ENCODE measurements around the gene ASTN1.
"Not testable (repeated sequence)": the region's sequence is repeated elsewhere in the genome, so short reads cannot be mapped to it uniquely, and the experiment has no call there.

The ASTN1 gene

DNA sequence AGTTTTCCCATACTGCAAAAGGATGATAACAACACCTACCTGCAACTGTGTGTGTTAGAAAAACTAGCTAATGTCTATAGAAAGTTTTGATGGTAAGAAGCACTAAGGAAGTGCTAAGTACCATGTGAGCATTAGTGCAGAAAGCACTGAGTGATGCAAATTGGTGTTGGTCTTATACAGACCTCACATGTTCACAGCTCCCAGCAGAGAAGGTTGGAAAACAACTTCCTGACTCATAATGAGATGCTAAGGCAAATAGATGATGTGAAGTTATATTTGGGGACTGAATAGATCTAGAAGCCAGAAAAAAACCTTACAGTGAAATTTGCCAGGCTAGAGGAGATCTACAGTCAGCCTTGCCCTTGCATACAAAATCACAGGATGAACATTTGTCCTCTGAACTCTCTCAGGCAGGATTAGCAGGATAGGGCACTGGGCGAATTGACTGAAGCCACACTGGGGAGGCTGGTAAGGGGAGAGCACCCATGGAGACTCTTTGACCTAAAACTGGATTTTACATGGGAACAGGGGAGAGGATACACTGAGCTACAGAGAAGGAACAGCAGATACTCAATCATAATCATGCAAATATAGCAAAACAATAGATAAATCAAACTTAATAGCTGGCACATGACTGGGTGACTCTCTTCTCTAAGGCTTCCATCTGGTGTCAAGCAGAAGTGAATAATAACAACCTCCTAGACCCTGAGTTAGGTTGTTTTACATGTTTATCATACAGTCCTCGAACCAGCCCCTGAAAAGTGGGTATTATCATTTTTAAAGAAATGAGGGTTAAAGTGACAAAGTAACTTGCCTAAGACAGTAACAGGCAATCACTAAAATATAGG is 61.3 kb downstream of the ASTN1 start:
- DNase-seq, result no peak

DNA sequence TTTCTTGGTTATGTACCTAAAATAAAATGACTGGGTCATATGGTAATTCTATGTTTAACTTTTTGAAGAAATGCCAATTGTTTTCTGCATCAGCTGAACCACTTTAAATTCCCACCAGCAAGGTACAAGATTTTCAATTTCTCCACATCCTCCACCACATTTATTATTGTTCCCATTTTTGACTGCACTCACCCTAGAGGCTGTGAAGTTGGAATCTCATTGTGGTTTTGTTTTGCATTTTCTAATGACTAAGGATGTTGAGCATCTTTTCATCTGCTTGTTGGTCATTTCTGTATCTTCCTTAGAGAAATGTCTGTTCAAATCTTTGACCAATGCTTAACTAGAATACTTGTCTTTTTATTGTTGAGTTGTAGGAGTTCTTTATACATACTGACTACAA is 72.5 kb downstream of the ASTN1 start:
- DNase-seq, result no peak

DNA sequence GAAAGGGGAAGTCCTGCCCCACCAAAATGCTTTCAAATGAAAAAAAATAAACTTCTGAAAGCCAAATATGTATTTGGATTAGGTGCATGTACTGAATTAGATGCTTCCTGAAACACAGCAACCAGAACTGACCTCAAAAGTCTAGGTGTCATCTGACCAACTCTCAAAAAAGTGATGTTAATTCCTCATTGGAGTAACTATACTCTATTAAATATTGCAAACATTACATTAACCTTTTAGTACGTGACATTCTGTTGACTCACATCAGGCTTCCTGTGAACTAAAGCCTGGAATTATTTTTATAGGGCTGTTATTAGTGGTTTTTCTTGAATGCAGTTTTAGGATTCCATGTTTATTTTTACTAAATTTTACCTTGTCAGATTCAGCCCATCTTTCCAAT is 73.5 kb downstream of the ASTN1 start:
- DNase-seq, result no peak

DNA sequence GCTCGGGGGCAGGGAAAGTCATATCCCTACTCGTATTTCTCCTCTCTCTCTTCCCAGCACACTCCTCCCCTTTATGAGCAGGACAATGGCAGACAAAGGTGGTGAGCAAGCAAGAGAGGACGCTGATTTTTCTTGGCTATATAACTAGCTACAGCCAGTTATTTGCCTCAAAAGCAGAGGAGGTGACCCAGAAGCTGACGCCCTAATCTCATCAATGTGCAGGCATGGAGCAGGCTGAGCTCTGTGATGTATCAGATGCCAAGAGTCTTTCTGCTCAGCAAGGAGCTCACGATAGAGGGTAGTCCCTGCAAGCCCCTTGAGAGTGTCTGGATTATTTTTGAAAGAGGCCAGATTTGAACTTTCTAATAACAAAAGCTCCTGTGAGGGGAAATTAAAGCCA is 75.5 kb downstream of the ASTN1 start:
- no peak for DNase-seq

DNA sequence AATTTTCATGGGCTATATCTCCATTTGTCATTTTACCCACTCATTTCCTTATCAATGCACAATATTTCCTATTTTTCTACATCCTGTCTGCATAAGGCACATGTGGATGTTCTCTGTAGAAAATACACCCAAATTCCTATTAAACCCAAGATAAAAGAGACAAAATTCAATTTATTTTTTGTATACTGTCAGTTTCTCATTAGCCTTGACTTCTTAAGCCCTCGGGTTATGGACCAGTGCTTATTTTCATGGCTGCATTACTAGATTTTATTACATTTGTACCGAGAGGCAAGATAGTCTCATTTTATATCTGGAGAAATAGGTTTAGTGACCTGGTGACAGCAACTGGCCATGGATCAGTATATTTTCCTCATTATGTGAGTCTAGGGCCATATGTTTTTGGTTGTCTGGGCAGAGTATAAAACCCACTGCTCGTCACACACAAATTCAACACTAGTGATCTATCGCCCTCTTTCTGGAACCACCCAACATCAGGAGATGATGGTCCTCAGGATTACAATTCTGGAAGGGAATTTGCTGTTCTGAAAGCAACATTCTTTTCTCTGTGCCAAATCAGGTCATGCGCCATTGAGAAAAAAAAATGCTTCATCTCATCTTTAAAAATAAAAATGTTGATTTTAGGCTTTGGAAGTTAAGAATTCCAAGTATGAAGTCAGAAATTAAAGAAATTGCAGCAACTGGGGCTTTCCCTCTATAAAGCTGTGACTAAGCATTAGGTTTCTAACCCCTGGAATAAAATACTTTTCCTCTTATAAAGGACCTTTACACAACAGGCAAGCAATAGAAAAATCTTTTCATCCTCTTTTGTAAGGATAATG is 81.4 kb downstream of the ASTN1 start:
- DNase-seq, result no peak

DNA sequence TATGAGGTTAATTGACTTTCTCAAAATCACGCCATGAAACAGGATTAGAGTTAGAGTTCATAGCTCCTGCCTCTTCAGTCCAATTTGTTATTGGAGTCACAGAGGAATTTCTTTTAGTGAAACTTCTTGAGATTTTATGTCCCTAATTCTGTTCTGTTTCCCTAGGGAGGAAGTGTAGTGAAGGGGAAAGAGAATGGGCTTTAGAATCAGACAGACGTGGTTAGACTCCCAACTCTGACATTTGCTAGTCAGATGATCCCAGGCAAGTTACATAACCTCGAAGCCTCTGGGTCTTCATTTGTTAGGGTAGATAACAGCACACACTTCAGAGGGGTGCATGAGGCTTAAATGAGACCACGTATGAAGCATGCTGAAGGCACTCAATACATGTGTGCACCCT is 83.9 kb downstream of the ASTN1 start:
- no peak for DNase-seq

DNA sequence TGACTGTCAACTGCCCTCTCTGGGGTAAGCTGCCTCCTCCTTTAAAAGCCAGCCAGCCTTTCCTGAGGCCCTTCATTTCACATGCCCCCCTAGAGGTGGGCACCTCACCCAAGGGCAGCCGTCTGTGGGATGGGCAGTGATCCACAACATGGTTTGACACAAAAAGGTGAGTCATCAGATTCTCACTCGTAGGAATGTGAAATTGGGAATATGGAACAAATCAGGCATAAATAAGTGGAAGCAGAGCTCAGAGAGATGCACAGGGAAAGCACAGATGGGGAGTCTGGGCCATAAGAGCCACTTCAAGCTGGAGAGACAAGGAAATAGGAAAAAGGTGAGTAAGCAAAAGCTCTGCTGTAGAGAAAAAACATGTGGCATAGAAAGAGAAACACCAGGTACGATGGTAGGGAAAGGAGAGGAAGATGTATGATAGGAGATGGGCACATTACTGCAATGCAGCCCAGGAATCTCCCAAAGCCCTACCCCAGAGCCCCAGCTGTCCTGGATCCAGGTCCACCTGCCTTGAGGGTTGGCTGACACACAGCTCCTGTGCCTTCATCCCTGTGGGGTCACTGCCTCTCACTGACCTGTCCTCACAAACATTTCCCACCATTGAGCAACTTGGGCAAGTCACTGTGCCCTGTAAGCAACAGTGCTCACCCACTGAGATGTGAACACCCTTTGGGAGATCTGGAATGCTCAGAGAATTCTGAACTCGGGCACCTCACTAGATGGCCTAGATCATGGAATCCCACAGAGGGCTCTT is 86.6 kb downstream of the ASTN1 start:
- no peak for DNase-seq

DNA sequence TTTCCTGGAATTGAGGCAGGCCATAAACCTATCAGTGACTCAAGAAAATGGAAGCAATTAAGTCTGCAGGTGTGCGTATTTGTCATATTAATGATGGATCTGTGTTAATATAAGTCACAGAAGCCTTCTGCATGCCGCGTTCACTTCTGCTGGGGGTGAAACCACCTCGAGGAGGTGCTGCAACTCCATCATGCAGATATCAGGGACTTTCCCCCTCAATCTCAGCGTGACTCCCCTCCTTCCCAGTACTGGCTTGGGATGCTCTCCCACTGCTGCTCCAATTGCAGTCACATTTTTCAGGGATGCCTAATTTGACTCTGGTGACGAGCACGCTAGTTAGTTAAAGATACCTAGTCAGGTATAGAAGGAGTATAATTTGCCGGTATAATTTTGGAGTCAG is 87.5 kb downstream of the ASTN1 start:
- no peak for DNase-seq

DNA sequence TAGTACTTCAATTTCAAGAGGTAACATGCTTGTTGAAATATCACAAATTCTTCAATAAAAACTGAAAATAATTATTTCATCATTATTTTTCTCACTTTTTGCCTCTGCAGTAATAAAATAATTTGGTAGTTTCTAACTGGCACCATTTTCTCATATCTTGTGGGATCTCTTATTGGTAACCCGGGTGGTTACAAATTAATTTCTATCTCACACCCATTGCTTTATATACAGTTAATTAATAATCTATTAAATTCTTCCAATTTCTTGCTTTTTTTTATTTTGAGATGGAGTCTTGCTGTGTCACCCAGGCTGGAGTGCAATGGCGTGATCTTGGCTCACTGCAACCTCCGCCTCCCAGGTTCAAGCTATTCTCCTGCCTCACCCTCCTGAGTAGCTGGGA is 89.7 kb downstream of the ASTN1 start:
- DNase-seq, result not testable (repeated sequence)

DNA sequence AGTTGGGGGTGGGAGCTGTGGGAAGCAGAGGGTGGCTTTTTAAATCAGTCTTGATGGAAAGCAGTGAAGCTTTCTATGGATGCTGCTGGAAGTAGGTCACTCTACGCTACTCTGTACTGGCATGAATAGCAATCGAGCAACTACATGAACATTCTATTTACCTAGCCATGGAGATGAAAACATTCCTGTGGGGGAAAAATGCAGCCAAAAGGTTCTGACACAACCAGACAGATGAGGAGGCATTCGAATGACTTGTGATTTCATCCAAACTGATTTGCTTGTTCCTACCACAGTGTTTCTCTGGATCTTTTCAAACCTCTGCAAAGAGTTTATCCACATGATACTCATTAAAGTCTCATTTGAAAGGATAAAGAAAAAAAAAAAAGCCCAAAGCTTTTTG is 95.0 kb downstream of the ASTN1 start:
- DNase-seq, result no peak

DNA sequence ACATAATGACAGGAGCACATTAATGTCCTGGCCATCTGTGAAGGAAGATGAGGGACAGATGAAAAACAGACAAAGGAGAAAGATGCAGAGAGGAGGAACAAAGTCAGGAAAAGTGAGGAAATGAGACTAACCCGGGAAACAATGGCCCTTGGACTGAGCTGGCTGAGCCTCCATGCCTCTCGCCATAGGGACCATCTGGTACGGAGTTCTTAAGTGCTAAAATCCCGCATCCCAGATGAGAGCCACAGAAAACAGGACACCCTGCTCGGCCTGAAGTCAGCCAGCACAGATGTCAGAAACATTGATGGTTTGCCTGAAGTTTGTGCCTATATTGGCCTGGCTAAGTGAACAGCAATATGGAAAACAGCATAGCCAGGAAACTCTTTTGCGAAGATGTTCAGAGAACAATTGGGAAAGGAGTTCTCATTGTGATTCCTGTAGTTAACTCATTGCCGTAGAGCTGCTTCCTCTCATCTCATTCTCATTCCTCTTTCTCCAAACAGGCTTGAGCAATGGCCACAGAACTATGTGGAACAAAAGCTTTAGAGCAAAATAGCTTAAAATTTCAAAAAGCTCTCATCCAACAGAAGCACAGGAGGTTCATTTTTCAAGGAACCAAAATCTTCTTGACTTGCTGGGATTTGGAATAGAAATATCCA is 96.6 kb downstream of the ASTN1 start:
- no peak for DNase-seq

DNA sequence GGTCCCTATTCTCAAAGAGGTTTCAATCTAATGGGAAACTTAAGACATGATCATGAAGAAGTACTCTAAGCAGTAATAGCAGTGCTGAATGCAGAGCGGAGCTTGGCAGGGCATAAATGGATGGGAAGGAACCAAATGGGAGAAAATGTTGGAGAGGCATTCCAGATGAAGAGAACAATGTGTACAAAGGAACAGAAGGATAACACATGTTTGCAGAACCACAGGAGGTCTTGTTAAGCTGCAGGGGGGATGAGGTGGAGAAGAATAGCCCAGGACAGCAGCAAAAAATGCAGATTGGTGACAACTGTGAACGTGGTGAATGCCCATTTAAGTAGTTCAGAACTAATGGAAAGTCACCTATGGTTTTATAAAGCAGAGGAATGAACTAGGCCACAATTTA is 99.1 kb downstream of the ASTN1 start:
- no peak for DNase-seq

DNA sequence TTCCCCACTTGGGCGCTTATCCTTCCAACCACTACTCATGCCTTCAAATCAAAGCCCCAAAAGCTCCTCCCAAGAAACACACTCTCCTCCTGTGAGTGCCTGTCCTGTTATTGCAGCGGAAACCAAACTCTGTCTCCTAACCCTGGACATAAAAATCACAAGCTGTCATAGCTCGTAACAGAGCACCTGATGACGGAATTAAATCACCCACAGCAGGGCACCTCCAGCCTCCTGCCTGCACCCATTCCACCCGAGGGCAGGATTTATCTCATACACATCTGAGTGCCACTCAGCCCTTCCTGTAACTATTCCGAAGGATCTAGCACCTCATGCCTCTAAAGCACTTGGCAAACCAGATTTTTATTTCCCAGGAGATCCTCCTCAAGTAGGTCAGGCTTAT is 100.9 kb downstream of the ASTN1 start:
- no peak for DNase-seq

DNA sequence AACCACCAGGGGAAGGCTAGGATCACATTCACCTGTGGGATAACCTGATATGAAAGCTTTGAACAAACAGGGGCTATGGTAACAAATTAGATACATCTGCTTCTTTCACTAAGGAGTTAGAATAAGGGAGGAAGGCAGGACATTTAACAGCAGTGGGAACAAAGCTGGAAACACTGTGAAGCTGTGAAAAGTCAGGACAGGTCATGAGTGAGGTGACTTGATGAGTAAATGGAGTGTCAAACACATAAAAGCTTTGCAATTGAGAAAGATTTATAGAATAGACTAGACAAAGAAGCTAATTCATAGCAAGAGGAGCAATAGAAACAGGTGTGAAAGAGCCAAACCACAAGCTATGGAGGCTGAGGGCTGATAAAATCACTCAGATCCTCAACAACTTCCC is 110.0 kb downstream of the ASTN1 start:
- no peak for DNase-seq

DNA sequence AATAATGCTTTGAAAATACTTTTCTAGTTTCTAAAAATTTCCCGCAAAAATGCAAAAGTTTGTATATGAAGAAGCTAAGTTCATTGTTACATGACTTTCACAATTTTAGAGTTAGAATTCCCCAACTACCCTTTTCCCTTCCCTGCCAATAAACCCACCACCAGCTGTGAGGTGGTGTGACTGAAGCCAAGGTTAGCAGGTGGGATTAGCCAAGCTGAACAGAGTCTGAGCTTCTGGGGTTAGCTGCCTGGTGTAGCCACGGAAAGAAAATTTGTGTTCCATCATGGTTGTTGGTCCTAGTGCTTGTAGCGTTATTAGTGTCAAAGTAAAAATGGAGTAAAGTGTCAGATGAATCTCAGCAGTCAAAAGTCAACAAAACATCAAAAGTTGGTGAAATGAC is 110.9 kb downstream of the ASTN1 start:
- no peak for DNase-seq

DNA sequence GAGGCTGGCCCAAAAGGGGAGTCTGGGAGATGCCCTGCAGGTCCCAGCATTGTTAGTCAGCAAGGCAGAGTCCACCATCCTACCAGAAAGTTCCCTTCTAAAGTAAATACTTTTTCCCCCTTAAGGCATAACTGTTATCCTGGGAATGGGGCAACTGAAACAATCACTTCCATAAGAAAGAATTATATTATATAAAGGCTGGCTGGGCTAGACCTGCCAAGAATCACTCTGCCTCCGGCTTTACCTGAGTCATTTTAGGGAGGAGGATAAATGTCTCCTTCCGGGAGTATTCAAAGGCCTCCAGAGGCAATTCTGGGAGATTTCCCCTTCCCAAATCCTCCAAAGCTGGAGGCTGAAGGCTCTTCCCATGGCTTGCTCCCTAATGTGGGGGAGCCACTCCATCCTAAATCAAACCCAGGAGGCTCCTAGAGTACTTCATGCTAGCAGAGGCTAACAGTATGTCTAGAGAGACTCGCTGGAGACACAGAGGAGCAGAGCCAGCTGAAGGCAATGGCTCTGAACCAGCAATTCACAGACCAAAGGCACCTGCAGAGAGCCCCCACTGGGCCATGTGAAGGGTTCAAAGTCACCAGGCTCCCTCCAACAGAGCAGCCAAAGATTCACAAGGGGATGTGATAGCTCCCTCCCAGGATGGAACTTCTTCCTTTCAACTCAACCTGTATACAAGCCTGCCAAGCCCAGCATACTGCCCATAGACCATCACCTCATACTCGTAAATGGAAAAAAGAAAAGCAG is 116.0 kb downstream of the ASTN1 start:
- DNase-seq, result no peak

DNA sequence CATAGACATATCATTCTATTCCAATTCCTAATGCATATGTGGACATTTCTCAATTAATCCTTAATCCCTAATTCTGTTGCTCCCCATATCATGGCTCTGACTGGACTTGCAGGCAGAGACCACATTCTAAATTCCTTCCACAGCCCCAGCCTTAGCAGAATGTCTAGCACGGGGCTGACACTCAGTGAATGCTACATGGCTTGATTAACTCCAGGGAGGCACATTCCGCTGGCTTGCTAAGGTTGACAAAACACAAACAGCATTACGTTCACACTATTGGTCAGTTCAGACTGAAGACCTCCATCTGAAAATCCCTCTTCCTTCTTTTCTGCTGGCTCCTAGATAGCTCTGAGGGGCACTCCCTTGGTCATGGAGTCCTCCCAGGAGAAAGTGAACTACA is 119.4 kb downstream of the ASTN1 start:
- no peak for DNase-seq

DNA sequence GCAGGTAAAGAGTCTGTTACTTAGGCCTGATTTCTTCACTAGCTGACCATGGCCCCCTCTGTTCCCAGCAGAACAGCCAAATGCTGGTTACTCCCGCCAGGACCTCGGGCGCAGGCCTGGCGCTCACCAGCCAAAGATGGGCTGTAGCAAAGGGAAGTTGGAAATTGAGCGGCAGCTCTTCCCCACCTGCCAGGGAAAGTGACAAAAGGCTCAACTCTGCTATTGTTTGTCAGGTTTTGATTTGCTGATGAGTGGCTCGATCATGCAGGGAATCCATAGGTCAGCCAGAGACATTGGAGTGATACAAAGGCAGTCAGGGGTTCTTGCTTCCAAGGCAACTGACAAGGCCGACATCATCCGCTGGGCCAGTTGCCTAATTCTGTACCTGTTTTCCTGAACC is 120.1 kb downstream of the ASTN1 start:
- no peak for DNase-seq

DNA sequence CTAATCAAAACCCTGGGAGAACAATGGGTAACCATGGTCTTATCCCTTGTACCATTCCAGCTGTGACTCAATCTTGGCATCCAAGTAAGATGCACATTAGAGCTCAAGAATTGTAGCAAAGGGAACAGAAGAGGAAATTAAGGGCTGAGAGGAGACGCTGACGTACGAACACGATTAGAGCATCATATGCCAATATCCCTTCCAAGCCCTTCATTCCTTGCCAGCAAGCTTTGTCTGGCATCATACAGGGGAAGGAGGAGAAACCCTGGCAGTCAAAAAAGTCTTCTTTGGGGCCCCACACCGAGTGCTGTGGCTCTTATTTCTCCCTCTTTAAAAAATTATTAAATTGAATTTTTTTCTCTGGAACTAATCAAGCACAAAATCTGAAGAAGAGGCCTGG is 120.9 kb downstream of the ASTN1 start:
- no peak for DNase-seq

DNA sequence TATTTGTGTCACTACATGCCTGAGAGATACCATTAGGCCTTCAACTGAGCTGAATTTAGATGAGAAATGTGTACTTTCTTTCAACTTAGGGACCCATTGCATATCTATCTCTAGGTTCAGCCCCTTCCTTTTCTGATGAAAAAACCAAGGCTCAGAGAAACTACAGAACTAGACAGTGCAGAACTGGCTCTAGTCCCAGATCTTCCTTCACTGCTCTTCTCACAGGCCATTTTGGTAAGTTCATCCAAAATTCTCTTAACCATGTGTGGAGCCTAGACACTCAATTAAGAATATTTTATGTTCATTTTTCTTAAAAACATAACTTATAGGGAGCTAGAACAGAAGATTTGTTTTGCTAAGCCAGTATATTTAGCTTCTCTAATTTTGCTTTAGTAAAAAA is 128.9 kb downstream of the ASTN1 start:
- no peak for DNase-seq

DNA sequence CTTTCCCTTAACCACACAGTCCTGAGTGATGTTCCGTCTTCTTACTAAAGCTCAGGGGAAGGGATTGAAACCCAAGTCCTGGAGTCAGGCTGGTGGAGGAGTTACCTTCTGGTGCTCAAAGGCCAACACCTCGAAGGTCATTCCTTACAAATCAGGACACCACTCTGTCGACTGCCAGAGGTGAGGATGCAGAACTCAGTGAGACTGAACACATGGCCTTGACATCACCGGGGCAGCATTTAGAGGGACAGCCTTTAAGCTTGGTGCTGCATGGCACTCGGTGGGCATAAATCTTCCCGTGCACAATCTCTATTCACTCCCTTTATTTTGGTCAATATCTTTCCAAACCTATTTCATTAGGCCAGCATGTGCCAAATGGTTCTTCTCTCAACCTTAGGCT is 130.9 kb downstream of the ASTN1 start:
- no peak for DNase-seq

DNA sequence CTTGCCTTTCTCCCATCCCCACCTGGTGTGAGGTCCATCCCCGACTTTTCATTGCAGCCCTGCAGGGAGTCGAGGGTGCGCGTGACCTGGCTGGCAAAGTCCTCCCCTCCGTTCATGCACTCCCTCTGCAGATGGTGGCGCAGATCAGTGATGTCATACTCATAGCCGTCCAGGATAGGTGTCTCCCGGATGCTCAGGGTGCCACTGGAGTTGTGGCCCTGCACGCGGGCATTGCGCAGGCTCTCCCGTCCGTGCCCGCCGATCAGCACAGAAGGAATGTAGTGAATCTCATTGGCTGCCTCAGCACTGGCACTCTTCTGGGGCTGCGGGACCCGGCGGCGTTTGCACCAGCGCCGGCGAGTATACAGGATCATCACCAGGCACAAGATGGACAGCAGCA is 132.1 kb downstream of the ASTN1 start:
- no peak for DNase-seq
